K562 (cell line): Measurements from ENCODE around the gene GCN1. TPM values are rescaled to one million over a fixed set of nuclear protein-coding genes. Genes with fewer than 3 reads are reported as not detected.

Experiments
- BCL6 ChIP-seq: fragments of 250-450 bp; sonication (Bioruptor Pico); IDR thresholded peaks from 2 replicates; pipeline ENCODE4 v1.4.0; 2020
- HDAC1 ChIP-seq, 2 experiments: fragments of 450-650 bp; IDR thresholded peaks; 2 replicates each; pipeline ENCODE4 v1.6.1; 2016 to 2017; ENCODE audit warnings: inconsistent platforms in 1 of 2, mild to moderate bottlenecking in 1 of 2, moderate library complexity in 1 of 2
- RBM34 ChIP-seq: fragments of 200-400 bp; formaldehyde crosslinking; IDR thresholded peaks from 2 replicates; pipeline ENCODE4 v1.6.1; 2018; ENCODE audit warnings: low read length, borderline replicate concordance; ENCODE audit not compliant: insufficient read depth
- STAG1 ChIP-seq: sonication (generic); formaldehyde crosslinking; IDR thresholded peaks from 2 replicates; pipeline ENCODE4 v1.5.0; 2020; ENCODE audit warnings: missing genetic modification reagents, borderline replicate concordance
- TAL1 ChIP-seq: fragments of 450-650 bp; IDR thresholded peaks from 2 replicates; pipeline ENCODE4 v1.6.1; 2016; ENCODE audit warnings: mild to moderate bottlenecking
- ZZZ3 ChIP-seq: fragments of 450-650 bp; IDR thresholded peaks from 2 replicates; pipeline ENCODE4 v1.6.1; 2016; ENCODE audit warnings: antibody characterized with exemption, mild to moderate bottlenecking, moderate library complexity
- polyA plus RNA-seq, 8 experiments: library from polyadenylated mRNA; depleted of rRNA in 4 of 8; stranded (reverse) in 5 of 8; unstranded in 3 of 8; fragments of >200 nt; fragmentation: Nextera tagmentation in 2 of 8; fragmentation: Illumina TruSeq in 1 of 8; extraction: Ambion mirVana in 2 of 8; extraction: Trizol in 1 of 8; gene quantifications; 2 replicates each; pipeline versions ENCODE4 v1.2.1 to v1.2.3, GENCODE V29; 2011 to 2014; ENCODE audit warnings: inconsistent platforms in 1 of 8, missing spikeins in 1 of 8
- total RNA-seq, 7 experiments: library from RNA; depleted of rRNA in 6 of 7; stranded (reverse); fragments of >200 nt in 6 of 7; fragmentation: Illumina TruSeq in 2 of 7; extraction: Trizol in 2 of 7; gene quantifications; 2 replicates each; pipeline versions ENCODE4 v1.2.1 to v1.2.3, GENCODE V29; 2011 to 2021; ENCODE audit warnings: low replicate concordance in 1 of 7
- TF ChIP-seq, protein P1 (sequence below): fragments of 200-800 bp; sonication (Bioruptor generic); IDR thresholded peaks from 2 replicates; pipeline ENCODE4 v1.6.1; 2016; ENCODE audit warnings: missing genetic modification characterization, missing compliant biosample characterization
- TF ChIP-seq, protein P2 (sequence below): fragments of 450-650 bp; formaldehyde crosslinking; IDR thresholded peaks from 2 replicates; pipeline ENCODE4 v1.4.0; 2020; ENCODE audit warnings: mild to moderate bottlenecking, mixed read lengths
- TF ChIP-seq, protein P3 (sequence below): fragments of 250-450 bp; sonication (Bioruptor Pico); IDR thresholded peaks from 2 replicates; pipeline ENCODE4 v1.9.0; 2021; ENCODE audit warnings: mild to moderate bottlenecking
- TF ChIP-seq, protein P4 (sequence below): fragments of 250-450 bp; sonication (Bioruptor Pico); IDR thresholded peaks from 2 replicates; pipeline ENCODE4 v1.8.0; 2022; ENCODE audit warnings: moderate library complexity, mild to moderate bottlenecking, inconsistent platforms

Gene GCN1
- total and polyA plus RNA-seq, 9 of the 15 experiments (the other 6 are each of a cell fraction or from before 2014, with no cell fraction given): 11.9 to 190 (median 51.7) TPM

DNA sequence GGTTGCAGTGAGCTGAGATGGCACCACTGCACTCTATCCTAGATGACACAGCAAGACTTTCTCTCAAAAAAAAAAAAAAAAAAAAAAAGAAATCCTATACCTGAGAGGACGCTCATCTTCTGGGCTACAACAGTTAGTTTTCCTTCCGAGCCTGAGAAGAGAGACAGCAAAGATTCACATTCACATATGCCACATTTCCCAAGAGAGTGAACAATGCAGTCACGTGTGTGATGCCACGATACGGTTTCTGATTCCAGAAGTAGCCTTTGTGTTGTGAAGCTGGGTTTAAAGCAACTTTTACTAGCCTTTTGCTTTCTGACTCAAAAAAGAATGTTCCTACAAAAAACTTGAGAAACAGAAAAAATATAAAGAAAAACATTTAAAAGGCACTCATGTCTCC is 19.5 kb downstream of the GCN1 start (continued):
- TF ChIP-seq, protein P1, sequence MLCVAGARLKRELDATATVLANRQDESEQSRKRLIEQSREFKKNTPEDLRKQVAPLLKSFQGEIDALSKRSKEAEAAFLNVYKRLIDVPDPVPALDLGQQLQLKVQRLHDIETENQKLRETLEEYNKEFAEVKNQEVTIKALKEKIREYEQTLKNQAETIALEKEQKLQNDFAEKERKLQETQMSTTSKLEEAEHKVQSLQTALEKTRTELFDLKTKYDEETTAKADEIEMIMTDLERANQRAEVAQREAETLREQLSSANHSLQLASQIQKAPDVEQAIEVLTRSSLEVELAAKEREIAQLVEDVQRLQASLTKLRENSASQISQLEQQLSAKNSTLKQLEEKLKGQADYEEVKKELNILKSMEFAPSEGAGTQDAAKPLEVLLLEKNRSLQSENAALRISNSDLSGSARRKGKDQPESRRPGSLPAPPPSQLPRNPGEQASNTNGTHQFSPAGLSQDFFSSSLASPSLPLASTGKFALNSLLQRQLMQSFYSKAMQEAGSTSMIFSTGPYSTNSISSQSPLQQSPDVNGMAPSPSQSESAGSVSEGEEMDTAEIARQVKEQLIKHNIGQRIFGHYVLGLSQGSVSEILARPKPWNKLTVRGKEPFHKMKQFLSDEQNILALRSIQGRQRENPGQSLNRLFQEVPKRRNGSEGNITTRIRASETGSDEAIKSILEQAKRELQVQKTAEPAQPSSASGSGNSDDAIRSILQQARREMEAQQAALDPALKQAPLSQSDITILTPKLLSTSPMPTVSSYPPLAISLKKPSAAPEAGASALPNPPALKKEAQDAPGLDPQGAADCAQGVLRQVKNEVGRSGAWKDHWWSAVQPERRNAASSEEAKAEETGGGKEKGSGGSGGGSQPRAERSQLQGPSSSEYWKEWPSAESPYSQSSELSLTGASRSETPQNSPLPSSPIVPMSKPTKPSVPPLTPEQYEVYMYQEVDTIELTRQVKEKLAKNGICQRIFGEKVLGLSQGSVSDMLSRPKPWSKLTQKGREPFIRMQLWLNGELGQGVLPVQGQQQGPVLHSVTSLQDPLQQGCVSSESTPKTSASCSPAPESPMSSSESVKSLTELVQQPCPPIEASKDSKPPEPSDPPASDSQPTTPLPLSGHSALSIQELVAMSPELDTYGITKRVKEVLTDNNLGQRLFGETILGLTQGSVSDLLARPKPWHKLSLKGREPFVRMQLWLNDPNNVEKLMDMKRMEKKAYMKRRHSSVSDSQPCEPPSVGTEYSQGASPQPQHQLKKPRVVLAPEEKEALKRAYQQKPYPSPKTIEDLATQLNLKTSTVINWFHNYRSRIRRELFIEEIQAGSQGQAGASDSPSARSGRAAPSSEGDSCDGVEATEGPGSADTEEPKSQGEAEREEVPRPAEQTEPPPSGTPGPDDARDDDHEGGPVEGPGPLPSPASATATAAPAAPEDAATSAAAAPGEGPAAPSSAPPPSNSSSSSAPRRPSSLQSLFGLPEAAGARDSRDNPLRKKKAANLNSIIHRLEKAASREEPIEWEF: no peak
- TF ChIP-seq BCL6 (no peak), STAG1 (CRISPR knock-in tag) (no peak), ZZZ3 (no peak), HDAC1 (IDR thresholded peaks at IDR 0.05) (no peak), RBM34 (no peak), TAL1 (no peak)
- TF ChIP-seq, protein P2, sequence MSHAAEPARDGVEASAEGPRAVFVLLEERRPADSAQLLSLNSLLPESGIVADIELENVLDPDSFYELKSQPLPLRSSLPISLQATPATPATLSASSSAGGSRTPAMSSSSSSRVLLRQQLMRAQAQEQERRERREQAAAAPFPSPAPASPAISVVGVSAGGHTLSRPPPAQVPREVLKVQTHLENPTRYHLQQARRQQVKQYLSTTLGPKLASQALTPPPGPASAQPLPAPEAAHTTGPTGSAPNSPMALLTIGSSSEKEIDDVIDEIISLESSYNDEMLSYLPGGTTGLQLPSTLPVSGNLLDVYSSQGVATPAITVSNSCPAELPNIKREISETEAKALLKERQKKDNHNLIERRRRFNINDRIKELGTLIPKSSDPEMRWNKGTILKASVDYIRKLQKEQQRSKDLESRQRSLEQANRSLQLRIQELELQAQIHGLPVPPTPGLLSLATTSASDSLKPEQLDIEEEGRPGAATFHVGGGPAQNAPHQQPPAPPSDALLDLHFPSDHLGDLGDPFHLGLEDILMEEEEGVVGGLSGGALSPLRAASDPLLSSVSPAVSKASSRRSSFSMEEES (CRISPR knock-in tag): no peak
- TF ChIP-seq, protein P3, sequence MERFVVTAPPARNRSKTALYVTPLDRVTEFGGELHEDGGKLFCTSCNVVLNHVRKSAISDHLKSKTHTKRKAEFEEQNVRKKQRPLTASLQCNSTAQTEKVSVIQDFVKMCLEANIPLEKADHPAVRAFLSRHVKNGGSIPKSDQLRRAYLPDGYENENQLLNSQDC (CRISPR knock-in tag): no peak
- TF ChIP-seq, protein P4, sequence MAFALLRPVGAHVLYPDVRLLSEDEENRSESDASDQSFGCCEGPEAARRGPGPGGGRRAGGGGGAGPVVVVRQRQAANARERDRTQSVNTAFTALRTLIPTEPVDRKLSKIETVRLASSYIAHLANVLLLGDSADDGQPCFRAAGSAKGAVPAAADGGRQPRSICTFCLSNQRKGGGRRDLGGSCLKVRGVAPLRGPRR (CRISPR knock-in tag): no peak
